GM12892 (cell line): ENCODE measurements around the gene HPRT1.

Experiments used
- POLR2A ChIP-seq: IDR thresholded peaks from 2 replicates; pipeline ENCODE4 v1.6.1; 2011; ENCODE audit warnings: low read depth, low read length, control low read depth
- POLR2AphosphoS5 ChIP-seq: IDR thresholded peaks from 2 replicates; pipeline ENCODE4 v1.6.1; 2011; ENCODE audit warnings: low read depth, low read length, control low read depth
- TAF1 ChIP-seq: IDR thresholded peaks from 2 replicates; pipeline ENCODE4 v1.6.1; 2011; ENCODE audit warnings: low read depth, mild to moderate bottlenecking, control low read depth, low read length, borderline replicate concordance

DNA sequence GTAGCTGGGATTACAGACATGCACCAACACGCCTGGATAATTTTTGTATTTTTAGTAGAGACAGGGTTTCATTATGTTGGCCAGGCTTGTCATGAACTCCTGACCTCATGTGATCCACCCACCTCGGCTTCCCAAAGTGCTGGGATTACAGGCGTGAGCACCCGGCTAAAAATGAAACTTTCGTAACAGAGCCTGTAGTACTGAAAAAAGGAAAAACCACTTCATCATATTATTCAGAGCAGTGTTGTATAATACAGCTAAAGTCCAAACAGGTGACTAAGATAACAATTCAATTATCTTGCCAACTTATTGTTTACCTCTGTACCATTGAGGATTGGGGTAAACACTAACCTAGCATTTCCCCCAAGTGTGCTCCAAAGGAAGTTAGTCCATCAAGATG, 43.9 kb upstream of the HPRT1 start:
- no peak for TF ChIP-seq POLR2A
- TF ChIP-seq POLR2AphosphoS5: no peak
- no peak for TF ChIP-seq TAF1
